ENCODE data around the gene TKTL1.

DNA sequence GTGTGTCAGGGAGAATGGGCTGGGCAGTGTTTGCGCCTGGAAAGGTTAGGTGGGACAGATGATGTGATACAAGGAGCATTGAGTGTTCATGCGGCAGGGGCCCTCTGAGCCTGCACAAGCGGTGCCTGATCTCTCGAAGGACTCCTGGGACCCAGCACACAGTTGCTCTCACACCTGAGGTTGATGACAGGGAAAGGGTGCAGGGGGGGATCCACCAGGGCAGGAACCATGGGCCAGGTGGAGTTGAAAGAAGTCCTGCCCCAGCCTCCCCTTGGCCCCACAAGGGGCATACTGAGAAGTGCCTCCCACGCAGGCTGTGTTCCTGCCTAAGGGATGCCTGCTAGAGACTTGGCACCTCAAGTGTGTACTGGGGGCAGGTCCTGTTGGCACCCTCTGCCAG, 33.1 kb downstream of the TKTL1 start:
- TF ChIP-seq, protein P1, sequence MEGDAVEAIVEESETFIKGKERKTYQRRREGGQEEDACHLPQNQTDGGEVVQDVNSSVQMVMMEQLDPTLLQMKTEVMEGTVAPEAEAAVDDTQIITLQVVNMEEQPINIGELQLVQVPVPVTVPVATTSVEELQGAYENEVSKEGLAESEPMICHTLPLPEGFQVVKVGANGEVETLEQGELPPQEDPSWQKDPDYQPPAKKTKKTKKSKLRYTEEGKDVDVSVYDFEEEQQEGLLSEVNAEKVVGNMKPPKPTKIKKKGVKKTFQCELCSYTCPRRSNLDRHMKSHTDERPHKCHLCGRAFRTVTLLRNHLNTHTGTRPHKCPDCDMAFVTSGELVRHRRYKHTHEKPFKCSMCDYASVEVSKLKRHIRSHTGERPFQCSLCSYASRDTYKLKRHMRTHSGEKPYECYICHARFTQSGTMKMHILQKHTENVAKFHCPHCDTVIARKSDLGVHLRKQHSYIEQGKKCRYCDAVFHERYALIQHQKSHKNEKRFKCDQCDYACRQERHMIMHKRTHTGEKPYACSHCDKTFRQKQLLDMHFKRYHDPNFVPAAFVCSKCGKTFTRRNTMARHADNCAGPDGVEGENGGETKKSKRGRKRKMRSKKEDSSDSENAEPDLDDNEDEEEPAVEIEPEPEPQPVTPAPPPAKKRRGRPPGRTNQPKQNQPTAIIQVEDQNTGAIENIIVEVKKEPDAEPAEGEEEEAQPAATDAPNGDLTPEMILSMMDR (conservative IDR thresholded peaks at IDR 0.05; ENCODE audit: low read length) = no peak
- no peak for TF ChIP-seq EZH2phosphoT487 (IDR thresholded peaks at IDR 0.05; ENCODE audit: borderline replicate concordance, low read depth, low read length)
